ENCODE measurements around the gene KLHL14. TPM values are rescaled to one million over a fixed set of nuclear protein-coding genes. Genes with fewer than 3 reads are reported as not detected.
"Not testable (repeated sequence)": the region's sequence is repeated elsewhere in the genome, so short reads cannot be mapped to it uniquely, and the experiment has no call there.

Gene KLHL14
- total RNA-seq, 4 donors from 2014 or later = 0.14 to 0.75 (median 0.64) TPM; not detected in 1

DNA sequence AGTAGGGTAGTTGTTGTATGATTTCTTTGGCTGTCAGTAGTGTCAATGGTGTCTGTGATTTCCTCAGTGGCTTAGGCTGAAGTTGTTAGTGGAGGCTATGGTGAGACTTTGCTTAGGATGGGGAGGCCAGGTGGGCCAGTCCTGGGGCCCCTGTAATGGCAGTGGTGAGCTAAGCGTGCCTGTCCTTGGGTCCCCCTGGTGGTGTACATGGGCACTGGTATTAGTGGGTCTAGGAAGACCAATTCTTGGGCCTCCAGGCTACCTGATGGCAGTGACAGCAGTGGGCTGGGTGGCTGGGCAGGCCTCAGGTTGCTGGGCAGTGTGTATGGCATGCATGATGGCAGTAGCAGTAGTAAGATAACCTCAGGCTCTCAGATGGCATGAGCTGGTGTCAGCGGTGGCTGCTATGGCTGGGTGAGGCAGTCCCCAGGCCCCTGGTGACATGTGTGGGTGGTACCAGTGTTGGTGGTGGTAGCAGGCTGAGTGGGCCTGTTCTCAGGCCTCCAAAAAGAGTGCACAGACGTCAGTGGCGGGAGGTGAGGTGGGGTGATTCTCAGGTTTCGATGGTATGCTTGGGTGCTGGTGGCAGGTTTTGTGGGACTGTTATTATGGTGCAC lies 103.2 kb downstream of the KLHL14 start:
- TF ChIP-seq POLR2AphosphoS5 (IDR thresholded peaks at IDR 0.05) = no peak
- no peak for TF ChIP-seq POLR2A (IDR thresholded peaks at IDR 0.05)
- TF ChIP-seq, protein P1, sequence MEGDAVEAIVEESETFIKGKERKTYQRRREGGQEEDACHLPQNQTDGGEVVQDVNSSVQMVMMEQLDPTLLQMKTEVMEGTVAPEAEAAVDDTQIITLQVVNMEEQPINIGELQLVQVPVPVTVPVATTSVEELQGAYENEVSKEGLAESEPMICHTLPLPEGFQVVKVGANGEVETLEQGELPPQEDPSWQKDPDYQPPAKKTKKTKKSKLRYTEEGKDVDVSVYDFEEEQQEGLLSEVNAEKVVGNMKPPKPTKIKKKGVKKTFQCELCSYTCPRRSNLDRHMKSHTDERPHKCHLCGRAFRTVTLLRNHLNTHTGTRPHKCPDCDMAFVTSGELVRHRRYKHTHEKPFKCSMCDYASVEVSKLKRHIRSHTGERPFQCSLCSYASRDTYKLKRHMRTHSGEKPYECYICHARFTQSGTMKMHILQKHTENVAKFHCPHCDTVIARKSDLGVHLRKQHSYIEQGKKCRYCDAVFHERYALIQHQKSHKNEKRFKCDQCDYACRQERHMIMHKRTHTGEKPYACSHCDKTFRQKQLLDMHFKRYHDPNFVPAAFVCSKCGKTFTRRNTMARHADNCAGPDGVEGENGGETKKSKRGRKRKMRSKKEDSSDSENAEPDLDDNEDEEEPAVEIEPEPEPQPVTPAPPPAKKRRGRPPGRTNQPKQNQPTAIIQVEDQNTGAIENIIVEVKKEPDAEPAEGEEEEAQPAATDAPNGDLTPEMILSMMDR (IDR thresholded peaks at IDR 0.05) = no peak
- TF ChIP-seq EP300 (IDR thresholded peaks at IDR 0.05; ENCODE audit: low read depth) = no peak
- no peak overlapping the region for H3K27ac ChIP-seq

DNA sequence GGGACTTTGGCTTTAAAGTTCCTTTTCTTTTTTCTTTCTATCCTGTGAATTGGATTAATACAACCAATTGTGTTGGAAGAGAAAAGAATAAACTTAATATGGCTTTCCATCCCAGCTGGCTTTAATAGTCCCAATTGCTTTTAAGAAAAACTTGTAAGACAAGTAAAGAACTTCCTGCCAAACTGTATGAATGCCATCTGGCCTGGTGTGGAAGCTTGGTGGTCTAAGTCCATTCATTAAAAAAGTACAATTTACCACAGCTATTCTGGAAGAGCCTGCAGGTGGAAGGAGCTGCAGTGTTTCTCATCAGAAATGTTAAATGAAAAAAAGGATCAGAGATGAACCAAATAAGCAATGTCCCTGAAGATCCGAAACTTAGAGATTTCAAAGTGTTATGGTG lies 103.9 kb downstream of the KLHL14 start:
- H3K27me3 ChIP-seq = no peaks in the 10 kb centered on the region
- H3K4me1 ChIP-seq = no peaks in the 10 kb centered on the region
- no peak for TF ChIP-seq POLR2A (IDR thresholded peaks at IDR 0.05)
- TF ChIP-seq, protein P1 (IDR thresholded peaks at IDR 0.05) = no peak
- no peak for TF ChIP-seq EP300 (IDR thresholded peaks at IDR 0.05; ENCODE audit: low read depth)
- TF ChIP-seq POLR2AphosphoS5 (IDR thresholded peaks at IDR 0.05) = no peak
- 80 to 90% methylated on average over 1 of the region's 1 CpG for WGBS, 2 donors (ENCODE audit: low coverage in 1 of 2)
- no peaks in the 10 kb centered on the region for H3K9me3 ChIP-seq
- H3K36me3 ChIP-seq = no peaks in the 10 kb centered on the region
- H3K4me3 ChIP-seq = no peak overlapping the region
- in situ Hi-C loops (cut with MboI; ENCODE audit: low pct_ligation_motif_present in 1 of 4, low pct_unique_long_range_greater_than_20kb in 1 of 4, low sequenced_read_pairs in 3 of 4) = no loop called here
- intact Hi-C loops (cut with DNase I; ENCODE audit: low total_unique reads) = no loop called here
- H3K27ac ChIP-seq = no peak overlapping the region
- DNase-seq = no peak

More for the DNA sequence above, 103.2 kb downstream of the KLHL14 start:
- Histone ChIP-seq H3K9me3 (no peaks in the 10 kb centered on the region), H3K4me3 (no peak overlapping the region), H3K27me3 (no peaks in the 10 kb centered on the region), H3K4me1 (no peaks in the 10 kb centered on the region), H3K36me3 (no peaks in the 10 kb centered on the region)
- intact Hi-C loops (cut with DNase I; ENCODE audit: low total_unique reads) = no loop called here
- in situ Hi-C loops (cut with MboI; ENCODE audit: low pct_ligation_motif_present in 1 of 4, low pct_unique_long_range_greater_than_20kb in 1 of 4, low sequenced_read_pairs in 3 of 4) = no loop called here
- 74% methylated on average over 5 of the region's 5 CpGs; no CpG with 5 or more reads in 1 of the 2 donors for WGBS, 2 donors (ENCODE audit: low coverage in 1 of 2)
- no peak for DNase-seq

DNA sequence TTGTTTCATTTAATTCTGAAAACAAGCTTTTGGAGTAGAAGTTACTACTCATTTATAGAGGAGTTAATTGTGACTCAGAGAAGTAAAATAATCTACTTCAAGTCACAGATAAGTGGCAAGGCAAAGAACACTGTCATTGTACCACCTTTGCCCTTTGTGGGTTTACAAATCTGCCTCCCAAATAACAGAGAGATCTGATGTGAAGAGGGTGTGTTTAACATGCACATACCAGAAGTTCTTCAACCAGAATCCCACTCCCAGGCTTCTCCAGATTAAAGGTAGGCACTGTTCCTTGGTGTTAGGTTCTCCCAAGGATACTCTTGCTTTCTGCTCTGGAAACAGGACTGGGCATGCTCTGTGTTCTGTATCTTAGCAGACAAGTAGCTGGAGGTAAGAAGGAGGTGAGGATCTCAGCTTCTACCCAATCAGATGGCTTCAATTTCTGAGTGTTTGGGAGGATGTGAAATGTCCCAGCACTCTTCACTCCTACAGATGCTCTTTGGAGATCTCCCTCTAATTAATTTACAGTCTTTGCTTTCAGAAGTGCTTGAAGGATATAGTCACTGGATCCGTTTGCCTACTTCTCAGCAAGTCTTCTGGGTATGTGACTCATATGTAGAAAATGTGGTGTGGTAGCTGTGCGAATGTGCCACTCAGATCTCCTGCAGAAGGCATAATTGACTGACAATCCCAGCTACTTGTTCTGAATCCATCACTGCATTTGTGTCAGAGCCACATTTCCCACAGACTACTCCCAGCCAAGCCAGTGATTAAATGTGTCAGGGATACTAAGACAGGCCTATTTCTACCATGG lies 111.1 kb downstream of the KLHL14 start:
- in situ Hi-C loops (cut with MboI; ENCODE audit: low pct_ligation_motif_present in 1 of 4, low pct_unique_long_range_greater_than_20kb in 1 of 4, low sequenced_read_pairs in 3 of 4) (no loop called here), intact Hi-C loops (cut with DNase I; ENCODE audit: low total_unique reads) (no loop called here)
- TF ChIP-seq POLR2A (IDR thresholded peaks at IDR 0.05) = no peak
- no peak for TF ChIP-seq POLR2AphosphoS5 (IDR thresholded peaks at IDR 0.05)
- TF ChIP-seq, protein P1 (IDR thresholded peaks at IDR 0.05) = no peak
- TF ChIP-seq EP300 (IDR thresholded peaks at IDR 0.05; ENCODE audit: low read depth) = no peak
- Histone ChIP-seq H3K9me3 (no peaks in the 10 kb centered on the region), H3K4me3 (no peak overlapping the region), H3K27ac (no peak overlapping the region), H3K4me1 (no peaks in the 10 kb centered on the region), H3K36me3 (no peaks in the 10 kb centered on the region), H3K27me3 (no peaks in the 10 kb centered on the region)
- WGBS, 2 donors (ENCODE audit: low coverage in 1 of 2) = 25 to 56% methylated on average over 1 to 2 of the region's 2 CpGs
- no peak for DNase-seq

DNA sequence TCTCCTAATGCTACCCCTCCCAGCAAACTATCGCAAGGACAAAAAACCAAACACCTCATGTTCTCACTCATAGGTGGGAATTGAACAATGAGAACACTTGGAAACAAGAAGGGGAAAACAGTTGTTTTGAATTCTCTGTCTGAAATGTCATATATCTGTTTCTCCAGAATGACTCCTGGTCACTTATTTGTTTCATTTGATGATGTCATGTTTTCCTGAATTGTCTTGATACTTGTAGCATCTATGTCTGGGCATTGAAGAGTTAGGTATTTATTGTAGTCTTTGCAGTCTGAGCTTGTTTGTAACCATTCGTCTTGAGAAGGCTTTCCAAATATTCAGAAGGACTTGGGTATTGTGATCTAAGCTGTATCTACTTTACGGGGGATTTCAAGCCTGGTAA lies 118.3 kb downstream of the KLHL14 start:
- intact Hi-C loops (cut with DNase I; ENCODE audit: low total_unique reads); H3K36me3 ChIP-seq; H3K4me1 ChIP-seq; DNase-seq; in situ Hi-C loops (cut with MboI; ENCODE audit: low pct_ligation_motif_present in 1 of 4, low pct_unique_long_range_greater_than_20kb in 1 of 4, low sequenced_read_pairs in 3 of 4); H3K4me3 ChIP-seq; H3K27ac ChIP-seq; H3K9me3 ChIP-seq; H3K27me3 ChIP-seq: not testable (repeated sequence)
- WGBS, 2 donors (ENCODE audit: low coverage in 1 of 2) = 89 to 96% methylated on average over 3 of the region's 3 CpGs

DNA sequence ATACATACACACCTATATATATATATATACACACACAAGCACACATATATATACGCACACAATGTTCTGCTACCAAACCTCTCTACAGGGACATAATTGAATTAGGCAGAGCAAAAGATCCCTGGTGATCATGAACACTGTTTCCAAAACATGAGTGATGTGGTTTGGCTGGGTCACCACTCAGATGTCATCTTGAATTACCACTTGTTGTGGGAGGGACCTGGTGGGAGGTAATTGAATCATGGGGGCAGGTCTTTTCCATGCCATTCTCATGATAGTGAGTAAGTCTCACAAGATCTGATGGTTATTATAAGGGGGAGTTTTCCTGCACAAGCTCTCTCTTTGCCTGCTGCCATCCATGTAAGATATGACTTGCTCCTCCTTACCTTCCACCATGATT lies 135.2 kb downstream of the KLHL14 start:
- H3K4me1 ChIP-seq; H3K4me3 ChIP-seq; H3K36me3 ChIP-seq; in situ Hi-C loops (cut with MboI; ENCODE audit: low pct_ligation_motif_present in 1 of 4, low pct_unique_long_range_greater_than_20kb in 1 of 4, low sequenced_read_pairs in 3 of 4); H3K27me3 ChIP-seq; DNase-seq; H3K27ac ChIP-seq; H3K9me3 ChIP-seq: not testable (repeated sequence)
- intact Hi-C loops (cut with DNase I; ENCODE audit: low total_unique reads) = loop anchor here (1.0 kb wide), 1 partner anchor 18 kb away; no protein-coding TSS in a partner anchor
- 96% methylated on average over 1 of the region's 1 CpG; no CpG with 5 or more reads in 1 of the 2 donors for WGBS, 2 donors (ENCODE audit: low coverage in 1 of 2)
